NCI-H187 treated with DMSO at 0.1 percent for 48 hours (cell line): ENCODE results near the gene RPS6KA5.
"Not testable (repeated sequence)": the region's sequence is repeated elsewhere in the genome, so short reads cannot be mapped to it uniquely, and the experiment has no call there.

Experiments used
- DNase-seq: peaks from one replicate; lab custom pipeline; 2025; lab: John Stamatoyannopoulos, UW

The RPS6KA5 gene

GRCh38 chr14:90867501-90867900, 192.9 kb downstream of the RPS6KA5 start:
- DNase-seq, result no peak

- DNase-seq, result no peak
Measured at GRCh38 chr14:90866833-90867232, 193.6 kb downstream of the RPS6KA5 start.

- DNase-seq, result no peak
Measured at GRCh38 chr14:90864741-90865140, 195.7 kb downstream of the RPS6KA5 start.

GRCh38 chr14:90858511-90858910, 201.9 kb downstream of the RPS6KA5 start:
- no peak for DNase-seq

GRCh38 chr14:90857866-90858265, 202.6 kb downstream of the RPS6KA5 start:
- DNase-seq, result no peak

GRCh38 chr14:90856115-90856514, 204.3 kb downstream of the RPS6KA5 start:
- DNase-seq, result not testable (repeated sequence)

GRCh38 chr14:90853116-90853515, 207.3 kb downstream of the RPS6KA5 start:
- no peak for DNase-seq

GRCh38 chr14:90851327-90852036, 209.0 kb downstream of the RPS6KA5 start:
- DNase-seq, result no peak

GRCh38 chr14:90850487-90850886, 210.0 kb downstream of the RPS6KA5 start:
- no peak for DNase-seq

GRCh38 chr14:90849787-90850444, 210.5 kb downstream of the RPS6KA5 start:
- no peak for DNase-seq

GRCh38 chr14:90848944-90849731, 211.3 kb downstream of the RPS6KA5 start:
- DNase-seq, result no peak

- DNase-seq, result no peak
Measured at GRCh38 chr14:90846511-90846910, 213.9 kb downstream of the RPS6KA5 start.

- DNase-seq, result no peak
Measured at GRCh38 chr14:90844321-90844720, 216.1 kb downstream of the RPS6KA5 start.

GRCh38 chr14:90842726-90843125, 217.7 kb downstream of the RPS6KA5 start:
- no peak for DNase-seq

- DNase-seq, result not testable (repeated sequence)
Measured at GRCh38 chr14:90840667-90841066, 219.8 kb downstream of the RPS6KA5 start.

- DNase-seq, result no peak
Measured at GRCh38 chr14:90839889-90840266, 220.6 kb downstream of the RPS6KA5 start.

GRCh38 chr14:90839024-90839888, 221.2 kb downstream of the RPS6KA5 start:
- no peak for DNase-seq

GRCh38 chr14:90838531-90838930, 221.9 kb downstream of the RPS6KA5 start:
- DNase-seq, result not testable (repeated sequence)

- no peak for DNase-seq
Measured at GRCh38 chr14:90837355-90837754, 223.1 kb downstream of the RPS6KA5 start.

- DNase-seq, result no peak
Measured at GRCh38 chr14:90836692-90837063, 223.8 kb downstream of the RPS6KA5 start.

GRCh38 chr14:90831821-90832220, 228.6 kb downstream of the RPS6KA5 start:
- DNase-seq, result no peak
